ENCODE measurements around the gene PFKFB4. TPM values are rescaled to one million over a fixed set of nuclear protein-coding genes. Genes with fewer than 3 reads are reported as not detected.

Gene PFKFB4
- total and polyA plus RNA-seq, 2 of the 8 experiments (the other 6 are each of a cell fraction or from before 2014, with no cell fraction given): 10.7 to 20.1 TPM

- Histone ChIP-seq H4K8ac (ENCODE audit: extremely low read depth, insufficient read depth, low read length) (no peak overlapping the region), H2AK5ac (ENCODE audit: low read depth, low read length) (no peak overlapping the region), H2BK12ac (ENCODE audit: low read depth, low read length) (no peak overlapping the region), H3K23me2 (ENCODE audit: low read depth, low read length) (no peaks in the 10 kb centered on the region), H3K79me2 (ENCODE audit: control insufficient read depth in 1 of 2, insufficient read depth in 2 of 2, low read length in 2 of 2) (no peaks in the 10 kb centered on the region), H3K23ac (ENCODE audit: insufficient read length) (no peak overlapping the region), H3K27me3 (replicated peaks in 1 of 4; ENCODE audit: control insufficient read depth in 3 of 4, extremely low read depth in 1 of 4, insufficient read depth in 3 of 4, low read length in 3 of 4) (no peaks in the 10 kb centered on the region), H3K79me1 (ENCODE audit: low read depth, low read length) (no peaks in the 10 kb centered on the region), H3K4me3 (ENCODE audit: extremely low read depth in 1 of 4, insufficient read depth in 2 of 4, low read depth in 3 of 4, low read length in 4 of 4) (no peak overlapping the region), H3K9me3 (ENCODE audit: insufficient read depth in 2 of 2, low read depth in 1 of 2, low read length in 1 of 2) (no peaks in the 10 kb centered on the region), H2BK15ac (ENCODE audit: low read length) (no peak overlapping the region), H3K56ac (replicated peaks; ENCODE audit: insufficient read length, low read depth, low read length) (no peak overlapping the region), H3K14ac (ENCODE audit: insufficient read length) (no peak overlapping the region), H3K18ac (ENCODE audit: extremely low read depth, low read length) (no peak overlapping the region), H2BK5ac (ENCODE audit: low read depth, low read length) (no peak overlapping the region), H2BK120ac (replicated peaks; ENCODE audit: low read depth, low read length) (no peak overlapping the region), H3K4ac (replicated peaks; ENCODE audit: insufficient read length, low read depth, low read length) (no peak overlapping the region), H3K36me3 (ENCODE audit: control insufficient read depth in 2 of 4, insufficient read depth in 4 of 4, low read length in 3 of 4) (peaks cover 0 to 7% (median 3%) of the 10 kb centered on the region in 4 experiments; a peak in 7 of 8 replicates), H2BK20ac (ENCODE audit: low read length) (no peak overlapping the region), H4K5ac (ENCODE audit: insufficient read length, low read depth, low read length) (no peak overlapping the region), H3K9ac (replicated peaks in 1 of 4; ENCODE audit: extremely low read depth in 1 of 4, low read depth in 3 of 4, low read length in 3 of 4) (no peak overlapping the region), H2AFZ (ENCODE audit: low read length) (no peak overlapping the region), H3K4me2 (ENCODE audit: insufficient read depth in 1 of 2, low read depth in 2 of 2, low read length in 2 of 2) (no peak overlapping the region), H4K91ac (replicated peaks; ENCODE audit: insufficient read length, low read length) (no peak overlapping the region), H3K27ac (ENCODE audit: low read depth, low read length) (no peak overlapping the region), H4K20me1 (replicated peaks in 1 of 2; ENCODE audit: control insufficient read depth in 1 of 2, insufficient read depth in 2 of 2, low read length in 2 of 2) (no peaks in the 10 kb centered on the region), H3K4me1 (replicated peaks in 1 of 4; ENCODE audit: control insufficient read depth in 3 of 4, insufficient read depth in 4 of 4, low read length in 3 of 4) (no peaks in the 10 kb centered on the region)
- WGBS, 2 experiments (ENCODE audit: extremely low coverage in 1 of 2, insufficient coverage in 1 of 2, insufficient read length in 1 of 2, insufficient replicate concordance in 2 of 2, low coverage in 1 of 2, low lambda C conversion rate in 2 of 2, missing lambda C conversion rate in 1 of 2): 84% methylated on average over 3 of the region's 3 CpGs; no CpG with 5 or more reads in 1 of the 2 experiments
- ChIA-PET CTCF (ENCODE audit: partially characterized antibody) (interaction anchor here (0.7 to 7.0 kb wide), 4 partner anchors 16 to 255 kb away, joined by 3 to 35 read pairs (median 3); no protein-coding TSS in a partner anchor), POLR2A (ENCODE audit: partially characterized antibody) (interaction anchor here (0.6 kb wide), 1 partner anchor 56 kb away, joined by 3 read pairs; no protein-coding TSS in a partner anchor)
- no peak for DNase-seq (ENCODE audit: low read depth in 1 of 2, low spot score in 2 of 2)
- FAIRE-seq: no peak
- TF ChIP-seq FOSL1 (IDR thresholded peaks at IDR 0.05; ENCODE audit: insufficient read depth, low read depth, low read length) (no peak), HDAC6 (IDR thresholded peaks at IDR 0.05; ENCODE audit: low read depth, low read length) (no peak), ASH2L (IDR thresholded peaks at IDR 0.05; ENCODE audit: low read length) (no peak), KDM4A (IDR thresholded peaks at IDR 0.05; ENCODE audit: low read depth, low read length, severe bottlenecking) (no peak), SUZ12 (IDR thresholded peaks at IDR 0.05; ENCODE audit: low read length) (no peak), GABPA (IDR thresholded peaks at IDR 0.05; ENCODE audit: borderline replicate concordance, insufficient read depth, low read length) (no peak)
Observed at GRCh38 chr3:48528754-48529153, 27.8 kb downstream of the PFKFB4 start.

Measured in H1 (cell line).